CD4-positive, alpha-beta T cell treated with Interleukin-1 beta for 1 hour (primary cell): ENCODE results near the gene SGCA.

Experiments used
- DNase-seq, 2 donors: peaks; one replicate each; pipeline ENCODE4 v3.0.0-alpha.2; 2020 to 2022

Gene SGCA

DNA sequence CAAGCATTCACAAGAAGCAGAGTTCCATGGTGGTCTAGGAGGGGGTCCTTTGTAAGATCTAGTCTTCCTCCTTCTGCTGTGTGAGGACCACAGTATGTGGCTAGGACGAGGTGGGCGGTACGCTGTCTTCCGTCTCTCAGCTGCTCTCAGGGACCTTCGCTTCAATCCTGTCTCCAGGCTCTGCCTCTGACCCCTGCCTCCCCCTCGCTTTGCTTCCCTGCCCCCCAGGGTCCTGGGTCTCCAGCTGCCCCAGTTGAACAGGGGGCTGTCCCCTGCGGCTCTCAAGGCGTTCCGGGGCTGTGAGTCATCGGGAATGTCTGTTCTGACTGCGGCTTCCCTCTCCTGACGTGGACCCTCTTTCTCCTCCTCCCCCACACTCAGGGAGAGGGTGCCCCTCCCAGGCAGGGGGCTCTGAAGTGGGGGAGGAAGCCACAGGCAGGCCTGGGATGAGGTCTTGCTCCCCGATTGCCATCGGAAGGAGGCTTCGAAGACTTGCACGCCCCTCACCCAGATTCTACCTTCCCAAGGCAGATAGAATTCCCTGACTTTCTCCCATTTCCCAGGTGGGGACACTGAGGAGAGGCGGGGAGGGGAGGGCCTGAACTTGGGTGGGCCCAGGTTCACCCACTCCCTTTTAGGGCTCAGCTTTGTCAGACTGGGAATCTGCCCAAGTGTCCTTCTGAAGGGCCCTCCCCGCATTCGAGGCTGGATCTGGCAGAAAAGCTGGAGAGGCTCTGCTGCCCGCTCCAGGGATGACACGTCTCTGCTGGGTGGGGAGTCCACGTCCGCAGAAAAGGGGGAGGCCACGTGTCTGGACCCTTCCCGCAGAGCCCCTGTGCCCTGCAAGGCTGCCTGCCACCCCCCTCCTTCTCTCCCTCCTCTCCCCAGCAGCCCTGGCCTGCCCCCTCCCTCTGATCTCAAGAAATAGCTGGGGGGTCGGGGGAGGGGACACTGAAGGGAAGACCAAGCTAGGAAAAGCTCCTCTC is 44.7 kb downstream of the SGCA start:
- DNase-seq, result no peak

DNA sequence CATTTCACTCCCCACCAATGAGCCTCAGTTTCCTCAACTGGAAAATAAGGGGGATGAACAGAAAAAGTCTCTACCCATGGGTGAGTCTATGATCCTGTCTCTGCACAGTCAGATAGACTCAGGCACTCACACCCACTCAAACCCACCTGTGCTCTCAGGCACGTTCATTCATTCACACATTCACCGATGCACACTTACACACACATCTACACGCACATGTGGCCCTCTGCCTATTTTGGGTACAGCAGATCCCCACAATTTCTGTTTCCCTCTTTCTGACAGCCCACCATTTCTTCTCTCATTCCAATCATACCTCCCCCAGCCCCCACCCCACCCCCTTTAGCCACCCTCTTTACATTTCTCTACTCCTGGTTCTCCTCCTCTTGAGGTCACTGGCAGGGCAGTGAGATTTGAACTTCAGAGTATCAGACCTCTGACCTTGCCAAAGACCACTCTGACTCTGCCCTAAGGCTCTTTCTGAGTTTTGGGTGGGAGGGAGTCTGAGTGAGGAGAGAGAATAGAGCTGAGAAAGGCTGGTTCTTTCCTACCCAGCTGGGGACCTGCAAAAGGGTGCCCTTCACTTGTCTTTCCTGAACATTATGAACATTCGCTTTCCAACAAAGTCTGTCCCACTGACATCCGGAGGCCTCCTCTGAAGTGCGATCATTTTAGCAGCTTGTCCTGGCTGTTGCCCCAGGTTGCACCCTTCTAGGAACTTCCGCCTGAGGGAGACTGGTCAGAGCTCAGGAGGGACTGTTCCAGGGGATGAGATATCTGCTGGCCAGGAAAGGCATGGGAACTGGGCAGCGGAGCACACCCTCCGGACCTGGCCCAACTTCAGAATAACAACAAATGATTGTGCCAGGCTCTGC is 45.7 kb downstream of the SGCA start:
- DNase-seq, result no peak

DNA sequence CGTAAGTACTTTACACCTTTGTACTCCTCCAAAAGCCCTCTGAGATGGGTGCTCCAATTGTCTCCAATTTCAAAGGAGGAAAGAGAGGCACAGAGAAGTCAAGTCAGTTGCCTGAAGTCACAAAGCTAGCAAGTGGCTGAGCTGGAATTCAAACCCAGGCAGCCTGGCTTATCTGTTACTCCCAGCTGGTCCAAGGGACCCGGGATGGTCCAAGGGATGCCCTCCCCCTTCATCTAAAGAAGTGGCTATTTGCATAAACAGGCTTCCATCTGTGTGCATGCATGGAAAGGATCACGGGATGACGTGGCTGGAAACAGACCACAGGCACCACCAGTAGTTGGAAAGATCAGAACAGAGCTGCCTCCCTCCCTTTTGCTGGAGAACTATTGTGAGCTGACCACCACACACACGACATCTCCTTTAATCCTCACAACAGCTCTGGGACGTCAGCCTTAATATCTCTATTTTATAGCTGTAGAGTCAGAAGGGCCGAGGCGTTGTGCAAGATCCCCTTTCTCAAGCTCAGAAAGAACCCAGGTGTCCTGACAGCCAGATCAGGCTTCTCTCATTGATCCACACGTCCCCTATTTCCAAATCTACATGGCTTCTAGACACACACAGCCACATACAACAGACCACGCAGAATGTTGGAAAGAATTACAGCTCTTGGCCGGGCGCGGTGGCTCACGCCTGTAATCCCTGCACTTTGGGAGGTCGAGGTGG is 46.5 kb downstream of the SGCA start:
- no peak for DNase-seq

DNA sequence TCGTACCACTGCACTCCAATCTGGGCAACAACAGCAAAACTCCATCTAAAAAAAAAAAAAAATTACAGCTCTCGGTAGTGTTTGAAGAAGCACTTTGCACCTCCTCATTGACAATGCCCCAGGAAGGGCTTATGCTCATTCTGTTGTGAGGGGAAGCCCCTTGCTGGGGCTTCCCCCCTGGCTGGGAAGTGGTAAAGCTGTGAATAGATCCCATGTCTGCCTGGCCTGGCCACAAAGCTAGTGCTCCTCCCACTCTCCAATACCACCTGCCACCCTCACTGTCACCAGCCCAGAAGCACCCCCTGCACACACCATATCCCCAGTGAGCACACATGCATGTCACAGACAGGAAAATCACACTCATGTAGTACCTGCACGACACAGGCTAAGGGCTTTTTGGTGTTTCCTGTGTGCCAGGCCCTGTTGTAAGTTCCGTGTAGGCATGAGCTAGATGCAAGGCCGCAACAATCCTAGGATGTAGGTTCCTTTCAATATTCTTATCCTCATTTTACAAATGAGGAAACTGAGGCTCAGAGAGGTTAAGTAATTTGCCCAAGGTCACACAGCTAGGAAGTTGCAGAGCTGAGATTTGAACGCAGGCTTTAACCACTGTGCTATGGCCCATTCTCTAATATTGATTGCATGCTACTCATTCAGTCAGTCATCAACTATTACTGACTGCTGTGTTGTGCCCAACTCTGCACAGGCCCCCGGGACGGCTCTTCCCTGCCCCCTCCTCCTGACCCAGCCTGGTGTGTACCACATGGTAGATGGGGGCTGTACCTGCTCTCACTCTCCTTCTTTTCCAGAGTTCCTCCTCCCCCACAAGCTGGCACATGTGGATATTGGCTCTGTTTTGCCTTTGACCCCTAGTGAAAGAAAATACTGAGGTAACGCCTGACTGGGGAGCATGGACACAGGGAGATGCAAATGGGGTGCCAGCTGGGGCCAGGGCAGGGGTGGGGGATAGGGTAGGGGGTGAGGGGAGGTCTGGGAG is 47.5 kb downstream of the SGCA start:
- peak; percentile 38 to 51 for DNase-seq

DNA sequence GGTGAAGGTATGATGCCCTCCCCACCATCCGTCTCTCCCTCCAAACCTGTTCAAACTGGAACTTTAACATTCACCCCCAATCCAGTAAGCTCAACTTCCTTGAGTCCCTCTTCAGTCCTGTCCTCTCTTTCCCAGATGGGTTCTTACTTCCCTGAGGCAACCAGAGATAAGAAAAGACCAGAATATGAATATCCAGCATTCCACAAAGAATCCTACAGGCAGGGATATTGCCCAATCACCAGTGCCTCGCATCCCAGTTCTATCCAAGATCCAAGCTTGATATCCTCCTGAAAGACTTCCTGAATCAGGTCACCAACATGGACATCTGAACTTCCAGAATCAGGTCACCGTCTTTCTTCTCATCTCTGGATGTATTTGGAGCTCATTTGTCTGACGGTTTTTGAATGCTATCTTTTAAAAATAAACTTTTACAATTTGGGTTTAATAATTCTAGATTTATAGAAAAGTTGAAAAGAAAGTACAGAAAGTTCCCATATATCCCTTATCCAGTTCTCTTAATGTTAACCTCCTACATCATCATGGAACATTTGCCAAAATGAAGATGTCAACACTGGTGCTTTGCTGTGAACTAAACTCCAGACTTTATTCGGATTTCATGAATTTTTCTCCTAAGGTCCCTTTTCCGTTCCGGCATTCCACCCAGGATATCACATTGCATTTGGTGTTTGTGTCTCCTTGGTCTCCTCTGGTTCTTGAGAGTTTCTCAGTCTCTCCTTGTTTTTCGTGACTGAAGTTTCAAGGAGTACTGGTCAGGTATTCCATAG is 49.4 kb downstream of the SGCA start:
- DNase-seq, result no peak

DNA sequence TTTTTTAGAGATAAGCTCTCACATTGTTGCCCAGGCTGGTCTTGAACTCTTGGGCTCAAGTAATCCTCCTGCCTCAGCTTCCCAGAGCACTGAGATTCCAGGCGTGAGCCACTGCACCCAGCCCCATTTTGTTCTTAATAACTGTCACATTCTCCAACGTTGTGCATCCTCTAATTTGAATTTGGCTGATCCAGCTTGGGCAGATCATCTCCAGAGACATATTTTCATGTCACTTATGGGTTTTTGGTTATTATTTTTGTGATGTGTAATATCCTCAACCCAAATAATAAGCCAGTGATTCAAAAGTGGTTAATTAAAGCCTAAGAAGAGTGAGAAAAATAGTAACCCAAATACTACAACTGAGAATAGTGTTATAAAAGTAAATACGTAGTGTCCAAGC is 51.8 kb downstream of the SGCA start:
- DNase-seq, result no peak

DNA sequence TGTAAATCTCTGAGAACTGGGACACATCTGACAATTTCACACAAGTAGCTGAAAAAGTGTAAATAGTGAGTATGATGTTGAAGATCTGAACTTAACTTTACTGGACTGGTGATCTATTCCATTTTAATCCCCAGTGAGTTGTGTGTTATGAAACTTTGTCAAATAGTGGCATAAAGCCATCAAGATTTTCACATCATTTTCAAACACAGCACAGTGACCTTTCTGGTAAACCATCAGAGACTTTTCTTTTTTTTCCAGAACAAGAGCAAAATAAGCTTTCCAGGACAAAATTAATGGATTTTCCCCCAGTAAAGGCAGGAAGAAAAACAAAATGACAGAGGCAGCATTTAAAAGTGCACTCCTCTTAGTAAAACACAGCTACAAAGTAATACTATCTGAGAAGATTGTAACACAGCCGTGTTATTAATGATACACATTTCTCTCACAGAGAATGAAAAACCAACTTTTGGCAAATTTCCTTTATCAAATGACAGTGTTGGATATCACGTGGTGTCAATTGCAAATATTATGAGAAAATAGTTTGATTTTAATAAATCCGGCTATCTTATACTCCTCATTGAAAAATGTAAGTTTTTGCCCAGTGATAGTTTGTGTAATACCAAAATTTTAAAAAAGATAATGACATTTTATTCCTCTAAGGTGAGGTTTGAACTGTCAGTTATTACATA is 52.4 kb downstream of the SGCA start:
- DNase-seq, result no peak

DNA sequence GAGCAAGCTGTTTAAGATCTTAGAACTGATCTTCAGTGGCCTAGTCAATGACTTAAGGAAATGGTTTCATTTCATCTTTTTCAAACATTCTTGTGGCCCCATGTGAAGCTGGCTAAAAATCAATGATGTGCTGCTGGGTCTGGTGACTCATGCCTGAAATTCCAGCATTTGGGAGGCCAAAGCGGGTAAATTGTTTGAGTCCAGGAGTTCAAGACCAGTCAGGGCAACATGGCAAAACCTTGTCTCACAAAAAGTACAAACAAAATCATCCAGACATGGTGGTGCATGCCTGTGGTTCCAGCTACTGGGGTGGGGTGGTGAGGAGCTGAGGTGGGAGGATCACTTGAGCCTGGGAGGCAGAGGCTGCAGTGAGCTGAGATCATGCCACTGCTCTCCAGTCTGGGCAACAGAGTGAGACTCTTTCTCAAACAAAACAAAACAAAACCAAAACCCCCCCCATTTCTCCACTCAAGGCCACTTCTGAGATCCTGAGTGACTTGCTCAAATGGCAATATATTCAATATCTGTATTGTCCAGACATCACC is 53.0 kb downstream of the SGCA start:
- no peak for DNase-seq

DNA sequence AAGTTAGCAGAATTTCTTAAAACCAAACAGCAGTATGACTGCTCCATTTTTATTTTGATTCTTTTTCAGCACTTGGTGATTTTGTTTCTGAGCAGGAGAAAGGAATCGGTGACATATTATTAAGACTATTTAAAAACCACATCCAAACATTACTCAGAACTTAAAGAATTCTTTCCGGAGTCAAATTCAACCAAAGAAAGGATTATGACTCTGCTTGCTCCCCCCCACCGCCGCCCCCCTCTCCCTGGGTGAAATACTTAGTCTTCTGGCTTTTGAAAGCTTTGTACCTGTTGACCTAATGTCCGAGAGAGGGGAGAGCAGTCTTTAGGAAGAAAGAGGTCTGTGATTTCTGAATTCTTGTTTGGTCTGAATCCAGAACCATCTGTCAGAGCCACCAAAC is 53.5 kb downstream of the SGCA start:
- DNase-seq, result no peak

DNA sequence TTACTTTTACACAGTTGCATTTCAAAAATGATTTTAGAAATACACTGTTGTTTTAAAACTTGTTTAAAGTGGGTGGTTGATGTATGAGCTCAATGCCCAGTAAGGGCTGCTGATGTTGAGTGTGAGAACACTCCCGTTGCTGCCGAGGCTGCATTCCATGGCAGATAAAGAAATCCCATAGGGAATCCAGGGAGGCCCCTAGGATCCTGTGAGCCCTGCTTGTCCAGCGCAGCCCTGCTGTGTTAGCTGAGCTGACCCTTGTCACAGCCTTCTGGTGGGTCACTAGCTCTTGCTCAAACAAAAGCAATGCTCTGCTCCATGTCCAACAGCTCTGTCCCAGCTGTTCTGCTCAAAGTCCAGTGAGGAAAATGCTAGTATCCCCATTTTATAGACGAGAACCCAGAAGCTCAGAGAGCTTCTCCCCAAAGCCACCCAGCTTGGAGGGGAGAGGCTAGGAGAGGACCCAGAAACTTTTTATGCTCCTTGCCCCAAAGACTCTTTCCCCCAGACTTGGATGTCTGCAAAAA is 54.2 kb downstream of the SGCA start:
- no peak for DNase-seq

DNA sequence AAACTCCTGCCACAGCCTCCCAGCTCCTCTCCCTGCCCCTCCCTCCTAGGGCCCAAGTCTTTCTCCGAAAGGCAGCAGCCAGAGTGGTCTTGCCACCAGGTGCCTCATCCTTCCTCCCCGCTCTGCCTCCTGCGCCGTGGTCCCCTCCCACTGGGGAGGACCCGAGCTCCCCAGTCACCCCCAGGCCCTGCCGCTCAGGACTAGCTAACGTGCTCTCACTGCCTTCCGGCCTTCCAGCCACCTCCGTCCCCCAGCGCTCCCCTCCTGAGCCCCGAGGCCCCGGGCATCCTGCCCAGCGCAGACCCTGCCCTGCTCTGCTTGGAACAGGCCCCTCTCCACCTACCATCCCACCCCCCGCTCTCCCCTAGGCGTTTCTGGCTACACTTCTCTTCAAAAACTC is 55.0 kb downstream of the SGCA start:
- DNase-seq, result no peak

DNA sequence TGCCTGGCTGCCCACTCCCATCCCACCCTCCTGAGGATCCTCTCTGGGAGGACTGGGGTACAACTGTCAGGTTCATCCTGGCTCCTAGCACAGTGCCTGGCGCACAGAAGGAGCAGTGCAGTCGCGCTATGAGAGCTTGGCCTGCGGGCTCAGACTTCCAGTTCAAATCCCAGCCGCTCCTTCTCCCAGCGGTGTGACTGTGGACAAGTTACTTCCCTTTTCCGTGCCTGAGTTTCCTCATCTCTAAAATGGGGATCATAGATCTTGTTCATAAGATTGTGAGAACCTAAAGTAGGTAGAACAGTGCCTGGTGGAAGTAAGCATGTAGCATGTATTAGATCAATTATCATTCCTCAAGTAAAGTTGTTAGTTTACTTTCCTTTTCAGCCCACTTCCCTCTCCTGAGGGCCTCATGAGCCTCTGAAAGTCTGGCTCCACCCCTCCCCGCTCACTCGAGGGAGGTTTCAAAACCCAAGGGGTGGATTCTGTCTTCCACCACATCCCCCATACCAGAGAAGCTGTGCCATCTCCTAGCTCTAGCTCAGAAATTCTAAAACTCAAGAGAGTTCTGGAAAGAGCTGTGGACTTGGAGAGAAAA is 55.6 kb downstream of the SGCA start:
- no peak for DNase-seq

DNA sequence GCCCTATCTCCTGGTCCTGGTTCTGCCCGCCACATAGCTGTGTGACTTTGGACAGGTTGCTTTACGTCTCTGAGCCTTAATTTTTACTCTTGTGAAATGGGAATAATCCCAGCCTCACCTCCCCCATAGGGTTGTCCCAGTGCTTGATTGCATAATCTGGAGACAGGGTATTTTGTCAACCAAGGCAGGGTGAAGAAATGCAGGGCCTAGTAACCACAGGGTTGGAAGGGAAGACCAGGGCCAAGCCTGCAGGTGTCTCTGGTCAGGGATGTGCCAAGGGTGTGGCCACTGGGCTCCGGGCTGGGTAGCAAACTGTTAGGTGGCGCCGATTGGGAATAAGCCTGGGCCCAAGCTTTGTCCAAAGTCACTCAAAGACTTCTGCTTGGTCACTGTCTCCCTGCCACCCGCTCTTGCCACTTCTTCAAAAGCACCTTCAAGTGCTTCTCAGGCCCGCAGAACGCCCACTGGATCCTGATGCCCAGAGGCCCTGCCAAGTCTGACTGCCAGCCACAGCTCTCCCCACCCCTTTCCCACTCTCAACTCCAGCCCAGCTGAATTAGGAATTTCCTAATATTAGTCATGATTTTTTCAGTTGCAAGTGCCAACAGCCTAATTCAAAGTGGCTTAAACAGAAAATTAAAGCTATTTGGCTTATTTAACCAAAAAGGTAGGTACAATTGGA is 56.2 kb downstream of the SGCA start:
- DNase-seq, result no peak

DNA sequence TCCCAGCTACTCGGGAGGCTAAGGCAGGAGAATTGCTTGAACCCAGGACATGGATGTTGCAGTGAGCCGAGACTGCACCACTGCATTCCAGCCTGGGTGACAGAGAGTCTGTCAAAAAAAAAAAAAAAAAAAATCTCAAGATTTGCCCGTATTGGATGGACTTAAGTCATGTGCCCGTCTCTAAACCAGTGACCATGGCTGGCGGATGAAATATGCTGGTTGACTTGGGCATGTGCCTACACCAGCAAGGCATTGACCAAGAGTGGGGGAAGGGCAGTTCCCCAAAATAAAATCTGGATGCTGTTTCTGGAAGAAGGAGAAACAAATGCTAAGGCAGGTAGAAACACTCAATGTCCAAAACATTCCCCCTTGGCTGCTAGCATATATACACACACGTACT is 57.1 kb downstream of the SGCA start:
- no peak for DNase-seq
